Testis (tissue), 3 donors: Measurements from ENCODE around the gene SCAF11. TPM values are rescaled to one million over a fixed set of nuclear protein-coding genes. Genes with fewer than 3 reads are reported as not detected.

Experiments
- DNase-seq: peaks from one replicate; pipeline ENCODE4 v3.0.0-alpha.2; 2019
- H3K27ac ChIP-seq, 2 donors: fragments of 200-600 bp; sonication (generic); one replicate each; pipeline ENCODE4 v1.5.1; 2019
- H3K27me3 ChIP-seq: fragments of 200-600 bp; sonication (generic); one replicate; pipeline ENCODE4 v1.5.1; 2019
- H3K36me3 ChIP-seq: fragments of 200-600 bp; sonication (generic); one replicate; pipeline ENCODE4 v1.5.1; 2017; ENCODE audit warnings: low read depth; ENCODE audit errors: missing control alignments
- H3K4me1 ChIP-seq: fragments of 200-600 bp; sonication (generic); one replicate; pipeline ENCODE4 v1.5.1; 2019
- H3K4me3 ChIP-seq, 2 donors: fragments of 200-600 bp; sonication (generic); one replicate each; pipeline ENCODE4 v1.5.1; 2017 to 2019
- H3K9me3 ChIP-seq: fragments of 200-600 bp; sonication (generic); one replicate; pipeline ENCODE4 v1.5.1; 2017
- CTCF ChIP-seq, 3 experiments: fragments of 450-650 bp in 2 of 3; fragments of 200-600 bp in 1 of 3; sonication (generic) in 1 of 3; IDR thresholded peaks; one replicate each; pipeline ENCODE4 v1.5.1; 2016 to 2019; ENCODE audit warnings: antibody characterized with exemption in 3 of 3, mild to moderate bottlenecking in 2 of 3, moderate library complexity in 1 of 3
- POLR2A ChIP-seq: fragments of 450-650 bp; IDR thresholded peaks from one replicate; pipeline ENCODE4 v1.6.1; 2017; ENCODE audit warnings: antibody characterized with exemption, mild to moderate bottlenecking, moderate library complexity
- WGBS, 2 donors: methylation state at CpG; one replicate each; pipeline ENCODE4 v1.1.5; 2018; 5-methylcytosine and 5-hydroxymethylcytosine counted together
- intact Hi-C: fragments of 100-400 bp; cut with DNase I; formaldehyde crosslinking; loops from one replicate; pipeline ENCODE4 v1.15.1; 2023; ENCODE audit warnings: low total_unique reads
- polyA plus RNA-seq: library from polyadenylated mRNA; stranded (reverse); fragments of 350-450 nt; fragmentation: Illumina TruSeq; extraction: RNeasy Lipid Tissue Mini Kit (QIAGEN cat#74804); gene quantifications from one replicate; pipeline ENCODE4 v1.2.3, GENCODE V29; 2014; ENCODE audit warnings: low read depth, low replicate concordance; ENCODE audit not compliant: insufficient read depth
- total RNA-seq, 2 donors: library from RNA; depleted of rRNA; stranded (reverse); fragments of >200 nt; gene quantifications; one replicate each; pipeline ENCODE4 v1.2.3, GENCODE V29; 2016

The SCAF11 gene
- total and polyA plus RNA-seq, 3 donors from 2014 or later = 49.1 to 168 (median 168) TPM

- WGBS, 2 donors = 82 to 86% methylated on average over 2 of the region's 2 CpGs
- no peaks in the 10 kb centered on the region for H3K4me1 ChIP-seq
- H3K27ac ChIP-seq = no peak overlapping the region
- H3K9me3 ChIP-seq = no peaks in the 10 kb centered on the region
- no peaks in the 10 kb centered on the region for H3K36me3 ChIP-seq
- no peak overlapping the region for H3K4me3 ChIP-seq
- intact Hi-C loops = no loop called here
- no peak for TF ChIP-seq POLR2A
- TF ChIP-seq CTCF (IDR thresholded peaks at IDR 0.05) = no peak
- DNase-seq = no peak
- no peaks in the 10 kb centered on the region for H3K27me3 ChIP-seq
Observed at GRCh38 chr12:45959728-45960127, 30.6 kb downstream of the SCAF11 start.

GRCh38 chr12:45959025-45959424 is 31.3 kb downstream of the SCAF11 start:
- Histone ChIP-seq H3K27ac (no peak overlapping the region), H3K9me3 (no peaks in the 10 kb centered on the region), H3K4me3 (no peak overlapping the region), H3K4me1 (no peaks in the 10 kb centered on the region), H3K36me3 (no peaks in the 10 kb centered on the region), H3K27me3 (no peaks in the 10 kb centered on the region)
- WGBS, 2 donors = 89 to 94% methylated on average over 5 of the region's 5 CpGs
- DNase-seq = no peak
- intact Hi-C loops = no loop called here
- TF ChIP-seq POLR2A (no peak), CTCF (IDR thresholded peaks at IDR 0.05) (no peak)

- no peaks in the 10 kb centered on the region for H3K4me1 ChIP-seq
- no peak for TF ChIP-seq CTCF (IDR thresholded peaks at IDR 0.05)
- intact Hi-C loops = no loop called here
- H3K27me3 ChIP-seq = no peaks in the 10 kb centered on the region
- H3K36me3 ChIP-seq = no peaks in the 10 kb centered on the region
- no peak for DNase-seq
- H3K27ac ChIP-seq = no peak overlapping the region
- H3K4me3 ChIP-seq = no peak overlapping the region
- no peaks in the 10 kb centered on the region for H3K9me3 ChIP-seq
Observed at GRCh38 chr12:45948546-45948945, 41.8 kb downstream of the SCAF11 start.

- Histone ChIP-seq H3K27ac (no peak overlapping the region), H3K36me3 (no peaks in the 10 kb centered on the region), H3K9me3 (no peaks in the 10 kb centered on the region), H3K27me3 (no peaks in the 10 kb centered on the region), H3K4me1 (no peaks in the 10 kb centered on the region), H3K4me3 (no peak overlapping the region)
- intact Hi-C loops = no loop called here
- TF ChIP-seq CTCF (IDR thresholded peaks at IDR 0.05) = no peak
- TF ChIP-seq POLR2A = no peak
- 95 to 100% methylated on average over 1 of the region's 1 CpG for WGBS, 2 donors
- DNase-seq = no peak
Observed at GRCh38 chr12:45946435-45946834, 43.9 kb downstream of the SCAF11 start.

GRCh38 chr12:45944771-45945170 is 45.6 kb downstream of the SCAF11 start:
- no peak overlapping the region for H3K4me3 ChIP-seq
- no peaks in the 10 kb centered on the region for H3K27me3 ChIP-seq
- no peaks in the 10 kb centered on the region for H3K36me3 ChIP-seq
- no peak overlapping the region for H3K27ac ChIP-seq
- TF ChIP-seq CTCF (IDR thresholded peaks at IDR 0.05) (no peak), POLR2A (no peak)
- H3K4me1 ChIP-seq = no peaks in the 10 kb centered on the region
- intact Hi-C loops = no loop called here
- no peaks in the 10 kb centered on the region for H3K9me3 ChIP-seq
- WGBS, 2 donors = 59 to 77% methylated on average over 1 of the region's 1 CpG
- no peak for DNase-seq
